ENCODE measurements around the gene OR6C65.
"Not testable (repeated sequence)": the region's sequence is repeated elsewhere in the genome, so short reads cannot be mapped to it uniquely, and the experiment has no call there.

OR6C65 gene

GRCh38 chr12:55400229-55400628 is at the start of gene OR6C65:
Gene OR6C65 (plus strand): TSS chr12:55400529. CDS start chr12:55400529, 0 bp downstream.
- TF ChIP-seq CTCF (IDR thresholded peaks at IDR 0.05) = no peak
- no peaks in the 10 kb centered on the region for H3K36me3 ChIP-seq
- H3K27me3 ChIP-seq = no peaks in the 10 kb centered on the region
- no peak within 1 kb of the TSS for H3K27ac ChIP-seq
- no peaks in the 10 kb centered on the region for H3K4me1 ChIP-seq (ENCODE audit: control insufficient read depth in 1 of 2, insufficient read depth in 1 of 2, low read depth in 1 of 2, low read length in 1 of 2)
- no peak within 1 kb of the TSS for H3K4me3 ChIP-seq (ENCODE audit: low read depth in 1 of 2, low read length in 1 of 2)
- H3K9me3 ChIP-seq = no peaks in the 10 kb centered on the region

- not testable (repeated sequence) for H3K27me3 ChIP-seq; H3K4me3 ChIP-seq (ENCODE audit: low read depth in 1 of 2, low read length in 1 of 2); H3K4me1 ChIP-seq (ENCODE audit: control insufficient read depth in 1 of 2, insufficient read depth in 1 of 2, low read depth in 1 of 2, low read length in 1 of 2); H3K36me3 ChIP-seq; H3K27ac ChIP-seq; H3K9me3 ChIP-seq
Measured at GRCh38 chr12:55355338-55355737, 45.0 kb upstream of the OR6C65 start.

- H3K27me3 ChIP-seq = peaks cover 5% of the 10 kb centered on the region
- TF ChIP-seq CTCF (IDR thresholded peaks at IDR 0.05) = no peak
- no peaks in the 10 kb centered on the region for H3K36me3 ChIP-seq
- no peak within 1 kb of the TSS for H3K4me3 ChIP-seq (ENCODE audit: low read depth in 1 of 2, low read length in 1 of 2)
- no peaks in the 10 kb centered on the region for H3K4me1 ChIP-seq (ENCODE audit: control insufficient read depth in 1 of 2, insufficient read depth in 1 of 2, low read depth in 1 of 2, low read length in 1 of 2)
- H3K9me3 ChIP-seq = no peaks in the 10 kb centered on the region
- H3K27ac ChIP-seq = no peak within 1 kb of the TSS
Measured at GRCh38 chr12:55362675-55363074, 37.7 kb upstream of the OR6C65 start, which contains the start of gene OR6C75. Gene OR6C75 (plus strand): TSS chr12:55362975. CDS start chr12:55365111, 2,136 bp downstream.

GRCh38 chr12:55365086-55365485 is 35.2 kb upstream of the OR6C65 start:
- H3K27me3 ChIP-seq = peaks cover 6% of the 10 kb centered on the region
- no peaks in the 10 kb centered on the region for H3K9me3 ChIP-seq
- no peaks in the 10 kb centered on the region for H3K36me3 ChIP-seq
- no peak overlapping the region for H3K4me3 ChIP-seq (ENCODE audit: low read depth in 1 of 2, low read length in 1 of 2)
- no peak for TF ChIP-seq CTCF (IDR thresholded peaks at IDR 0.05)
- H3K27ac ChIP-seq = no peak overlapping the region
- no peaks in the 10 kb centered on the region for H3K4me1 ChIP-seq (ENCODE audit: control insufficient read depth in 1 of 2, insufficient read depth in 1 of 2, low read depth in 1 of 2, low read length in 1 of 2)

- no peaks in the 10 kb centered on the region for H3K36me3 ChIP-seq
- H3K27me3 ChIP-seq = peaks cover 2% of the 10 kb centered on the region
Measured at GRCh38 chr12:55372521-55372920, 27.8 kb upstream of the OR6C65 start.

GRCh38 chr12:55385891-55386290 is 14.4 kb upstream of the OR6C65 start:
- no peak overlapping the region for H3K4me3 ChIP-seq (ENCODE audit: low read depth in 1 of 2, low read length in 1 of 2)
- no peaks in the 10 kb centered on the region for H3K27me3 ChIP-seq
- TF ChIP-seq CTCF (IDR thresholded peaks at IDR 0.05) = no peak
- H3K27ac ChIP-seq = no peak overlapping the region
- no peaks in the 10 kb centered on the region for H3K9me3 ChIP-seq
- no peaks in the 10 kb centered on the region for H3K36me3 ChIP-seq
- no peaks in the 10 kb centered on the region for H3K4me1 ChIP-seq (ENCODE audit: control insufficient read depth in 1 of 2, insufficient read depth in 1 of 2, low read depth in 1 of 2, low read length in 1 of 2)

More at GRCh38 chr12:55372521-55372920, 27.8 kb upstream of the OR6C65 start:
- Histone ChIP-seq H3K9me3 (no peaks in the 10 kb centered on the region), H3K4me3 (ENCODE audit: low read depth in 1 of 2, low read length in 1 of 2) (no peak overlapping the region), H3K4me1 (ENCODE audit: control insufficient read depth in 1 of 2, insufficient read depth in 1 of 2, low read depth in 1 of 2, low read length in 1 of 2) (no peaks in the 10 kb centered on the region), H3K27ac (no peak overlapping the region)
- no peak for TF ChIP-seq CTCF (IDR thresholded peaks at IDR 0.05)
